ENCODE data around the gene SETD7. TPM values are rescaled to one million over a fixed set of nuclear protein-coding genes. Genes with fewer than 3 reads are reported as not detected.
A peak's percentile ranks its signal among the peaks of the same experiment; 100 is the strongest.
"Not testable (repeated sequence)": the region's sequence is repeated elsewhere in the genome, so short reads cannot be mapped to it uniquely, and the experiment has no call there.

The SETD7 gene
- polyA plus RNA-seq, 4 donors = 2.7 to 17.1 (median 3.4) TPM

DNA sequence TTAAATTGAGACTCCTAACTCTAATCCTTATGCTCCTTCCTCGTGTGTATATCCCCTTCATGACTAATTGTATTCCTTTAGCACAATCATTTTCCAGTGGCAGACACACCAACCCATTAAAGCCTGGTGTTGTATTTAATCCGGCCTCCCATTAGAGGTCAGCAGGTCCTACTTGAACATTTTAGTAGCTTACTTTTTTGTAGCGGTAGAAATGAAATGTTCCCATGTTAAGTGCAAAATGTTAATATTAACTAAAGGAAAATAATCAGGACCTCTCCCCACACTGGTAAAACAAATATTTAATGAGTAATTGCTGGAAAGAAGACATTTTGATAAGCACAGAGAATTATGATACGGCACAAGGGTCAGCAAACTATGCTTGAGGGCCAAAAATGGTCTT lies 98.7 kb downstream of the SETD7 start:
- H3K27ac ChIP-seq (ENCODE audit: low read depth in 1 of 3, low read length in 2 of 3) = no peak overlapping the region
- peaks cover 5 to 24% (median 10%) of the 10 kb centered on the region in 3 donors for H3K4me1 ChIP-seq (ENCODE audit: control insufficient read depth in 3 of 3, insufficient read depth in 2 of 3, low read depth in 1 of 3, low read length in 2 of 3)
- 16 to 54% (median 34%) methylated on average over 4 of the region's 4 CpGs for WGBS, 3 donors

DNA sequence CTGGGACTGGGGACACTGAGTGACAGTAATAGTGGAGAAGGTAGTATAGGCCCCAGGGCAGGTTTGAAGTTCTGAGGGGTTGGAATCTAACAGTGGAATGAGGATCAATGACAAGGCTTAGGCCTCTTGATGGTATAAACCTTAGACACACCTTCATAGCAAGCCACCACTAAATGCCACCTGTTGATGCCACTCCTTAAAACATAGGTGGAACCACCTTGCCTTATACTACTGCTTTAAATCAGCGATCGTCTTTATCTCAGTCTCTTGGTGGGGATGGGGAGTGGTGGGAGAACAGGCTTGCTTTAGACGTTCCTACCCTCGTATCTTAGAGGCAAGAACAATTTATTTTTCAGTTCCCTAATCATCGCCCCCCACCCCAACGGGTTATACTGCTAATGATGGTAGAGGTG lies 100.9 kb downstream of the SETD7 start:
- H3K4me3 ChIP-seq (ENCODE audit: low read depth in 1 of 3, low read length in 3 of 3) = peak overlapping the region; percentile 21 to 98 (median 80)
- peak; percentile 48 to 59 for DNase-seq
- no peaks in the 10 kb centered on the region for H3K9me3 ChIP-seq (ENCODE audit: control insufficient read depth in 2 of 2, insufficient read depth in 1 of 2, low read depth in 1 of 2, low read length in 1 of 2)
- H3K36me3 ChIP-seq (ENCODE audit: control insufficient read depth in 3 of 3, insufficient read depth in 2 of 3, low read depth in 1 of 3, low read length in 3 of 3) = peaks cover 0 to 3% (median 1%) of the 10 kb centered on the region in 3 donors
- WGBS, 3 donors = 16 to 43% (median 25%) methylated on average over 6 of the region's 6 CpGs
- H3K27me3 ChIP-seq (ENCODE audit: control insufficient read depth in 3 of 3, insufficient read depth in 3 of 3, low read length in 3 of 3) = no peaks in the 10 kb centered on the region
- H3K27ac ChIP-seq (ENCODE audit: low read depth in 1 of 3, low read length in 2 of 3) = peak overlapping the region; percentile 44 to 100 (median 97)
- H3K4me1 ChIP-seq (ENCODE audit: control insufficient read depth in 3 of 3, insufficient read depth in 2 of 3, low read depth in 1 of 3, low read length in 2 of 3) = peaks cover 5 to 24% (median 10%) of the 10 kb centered on the region in 3 donors
- FAIRE-seq = no peak

More for the DNA sequence above, 98.7 kb downstream of the SETD7 start:
- Histone ChIP-seq H3K9me3 (ENCODE audit: control insufficient read depth in 2 of 2, insufficient read depth in 1 of 2, low read depth in 1 of 2, low read length in 1 of 2) (no peaks in the 10 kb centered on the region), H3K4me3 (ENCODE audit: low read depth in 1 of 3, low read length in 3 of 3) (no peak overlapping the region), H3K36me3 (ENCODE audit: control insufficient read depth in 3 of 3, insufficient read depth in 2 of 3, low read depth in 1 of 3, low read length in 3 of 3) (peaks cover 0 to 5% (median 3%) of the 10 kb centered on the region in 3 donors), H3K27me3 (ENCODE audit: control insufficient read depth in 3 of 3, insufficient read depth in 3 of 3, low read length in 3 of 3) (no peaks in the 10 kb centered on the region)
- FAIRE-seq (no peak), DNase-seq (peak in 1 of 2 donors; percentile 25)

DNA sequence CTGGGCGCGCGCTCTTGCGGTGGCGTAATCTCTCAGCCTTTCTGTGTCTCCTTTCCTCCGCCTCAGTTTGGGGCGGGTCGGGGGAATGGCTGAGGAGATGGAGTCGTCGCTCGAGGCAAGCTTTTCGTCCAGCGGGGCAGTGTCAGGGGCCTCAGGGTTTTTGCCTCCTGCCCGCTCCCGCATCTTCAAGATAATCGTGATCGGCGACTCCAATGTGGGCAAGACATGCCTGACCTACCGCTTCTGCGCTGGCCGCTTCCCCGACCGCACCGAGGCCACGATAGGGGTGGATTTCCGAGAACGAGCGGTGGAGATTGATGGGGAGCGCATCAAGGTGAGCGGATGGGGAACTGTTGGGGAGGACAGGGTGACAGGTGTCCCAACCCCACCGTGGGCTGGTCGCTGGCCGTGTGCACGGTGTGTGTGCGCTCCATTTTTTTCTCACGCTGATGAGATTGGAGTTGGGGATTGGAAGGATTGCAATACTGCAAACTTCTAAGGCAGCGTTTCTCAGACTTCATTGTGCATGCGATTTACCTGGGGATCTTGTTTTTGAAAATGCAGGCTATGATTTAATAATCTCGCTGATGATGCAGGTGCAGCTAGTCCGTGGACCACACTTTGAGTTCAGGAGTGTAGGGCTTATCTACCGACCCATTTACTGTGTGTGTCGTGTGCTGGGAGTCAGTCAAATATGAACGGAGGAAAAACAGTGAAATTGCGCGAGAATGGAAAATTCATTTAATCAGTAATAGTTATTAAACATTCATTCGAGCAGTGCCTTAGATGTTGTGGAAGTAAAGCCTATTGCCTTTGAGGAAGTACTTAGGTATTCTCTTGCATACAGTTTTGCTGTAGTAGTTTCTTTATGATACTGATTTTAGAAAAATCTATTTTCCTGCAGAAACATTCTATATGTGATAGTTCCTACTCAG lies 101.6 kb downstream of the SETD7 start, which contains the start of gene RAB33B:
RAB33B (plus strand) TSS at position 11 of the 935 bp plus-strand sequence; CDS start at position 86, 75 bp downstream.
- no peak for DNase-seq
- 0 to 1% (median 1%) methylated on average over 46 of the region's 46 CpGs for WGBS, 3 donors
- peaks cover 5 to 24% (median 10%) of the 10 kb centered on the region in 3 donors for H3K4me1 ChIP-seq (ENCODE audit: control insufficient read depth in 3 of 3, insufficient read depth in 2 of 3, low read depth in 1 of 3, low read length in 2 of 3)

GRCh38 chr4:139453371-139454110 lies 102.5 kb downstream of the SETD7 start:
- H3K27me3 ChIP-seq (ENCODE audit: control insufficient read depth in 3 of 3, insufficient read depth in 3 of 3, low read length in 3 of 3) = no peaks in the 10 kb centered on the region
- peaks cover 0 to 5% (median 0%) of the 10 kb centered on the region in 3 donors for H3K36me3 ChIP-seq (ENCODE audit: control insufficient read depth in 3 of 3, insufficient read depth in 2 of 3, low read depth in 1 of 3, low read length in 3 of 3)
- FAIRE-seq (no peak), DNase-seq (peak; percentile 98)
- H3K9me3 ChIP-seq (ENCODE audit: control insufficient read depth in 2 of 2, insufficient read depth in 1 of 2, low read depth in 1 of 2, low read length in 1 of 2) = peaks cover 0 to 7% of the 10 kb centered on the region in 2 donors
- H3K4me1 ChIP-seq (ENCODE audit: control insufficient read depth in 3 of 3, insufficient read depth in 2 of 3, low read depth in 1 of 3, low read length in 2 of 3) = peaks cover 5 to 24% (median 10%) of the 10 kb centered on the region in 3 donors
- H3K4me3 ChIP-seq (ENCODE audit: low read depth in 1 of 3, low read length in 3 of 3) = peak overlapping the region; percentile 80 to 98 (median 95)
- WGBS, 3 donors = 0 to 1% (median 0%) methylated on average over 65 to 76 of the region's 76 CpGs
- peak overlapping the region; percentile 97 to 100 (median 98) for H3K27ac ChIP-seq (ENCODE audit: low read depth in 1 of 3, low read length in 2 of 3)

More for the DNA sequence above, 101.6 kb downstream of the SETD7 start, which contains the start of gene RAB33B:
- Histone ChIP-seq H3K27ac (ENCODE audit: low read depth in 1 of 3, low read length in 2 of 3) (peak within 1 kb of the TSS; percentile 97 to 100 (median 98)), H3K27me3 (ENCODE audit: control insufficient read depth in 3 of 3, insufficient read depth in 3 of 3, low read length in 3 of 3) (no peaks in the 10 kb centered on the region), H3K9me3 (ENCODE audit: control insufficient read depth in 2 of 2, insufficient read depth in 1 of 2, low read depth in 1 of 2, low read length in 1 of 2) (peaks cover 0 to 2% of the 10 kb centered on the region in 2 donors), H3K36me3 (ENCODE audit: control insufficient read depth in 3 of 3, insufficient read depth in 2 of 3, low read depth in 1 of 3, low read length in 3 of 3) (peaks cover 0 to 3% (median 0%) of the 10 kb centered on the region in 3 donors), H3K4me3 (ENCODE audit: low read depth in 1 of 3, low read length in 3 of 3) (peak within 1 kb of the TSS; percentile 80 to 98 (median 95))
- FAIRE-seq = no peak

GRCh38 chr4:139453041-139453370 lies 103.0 kb downstream of the SETD7 start:
- FAIRE-seq (no peak), DNase-seq (peak; percentile 87 to 89)
- peaks cover 0 to 5% (median 0%) of the 10 kb centered on the region in 3 donors for H3K36me3 ChIP-seq (ENCODE audit: control insufficient read depth in 3 of 3, insufficient read depth in 2 of 3, low read depth in 1 of 3, low read length in 3 of 3)
- peak overlapping the region; percentile 97 to 100 (median 98) for H3K27ac ChIP-seq (ENCODE audit: low read depth in 1 of 3, low read length in 2 of 3)
- 1 to 2% (median 1%) methylated on average over 15 of the region's 15 CpGs for WGBS, 3 donors
- peaks cover 0 to 7% of the 10 kb centered on the region in 2 donors for H3K9me3 ChIP-seq (ENCODE audit: control insufficient read depth in 2 of 2, insufficient read depth in 1 of 2, low read depth in 1 of 2, low read length in 1 of 2)
- no peaks in the 10 kb centered on the region for H3K27me3 ChIP-seq (ENCODE audit: control insufficient read depth in 3 of 3, insufficient read depth in 3 of 3, low read length in 3 of 3)
- peak overlapping the region; percentile 80 to 98 (median 95) for H3K4me3 ChIP-seq (ENCODE audit: low read depth in 1 of 3, low read length in 3 of 3)
- peaks cover 5 to 18% (median 8%) of the 10 kb centered on the region in 3 donors for H3K4me1 ChIP-seq (ENCODE audit: control insufficient read depth in 3 of 3, insufficient read depth in 2 of 3, low read depth in 1 of 3, low read length in 2 of 3)

- Histone ChIP-seq H3K27me3 (ENCODE audit: control insufficient read depth in 3 of 3, insufficient read depth in 3 of 3, low read length in 3 of 3) (no peaks in the 10 kb centered on the region), H3K4me1 (ENCODE audit: control insufficient read depth in 3 of 3, insufficient read depth in 2 of 3, low read depth in 1 of 3, low read length in 2 of 3) (peaks cover 5 to 9% (median 7%) of the 10 kb centered on the region in 3 donors), H3K9me3 (ENCODE audit: control insufficient read depth in 2 of 2, insufficient read depth in 1 of 2, low read depth in 1 of 2, low read length in 1 of 2) (peaks cover 0 to 11% of the 10 kb centered on the region in 2 donors), H3K4me3 (ENCODE audit: low read depth in 1 of 3, low read length in 3 of 3) (no peak overlapping the region), H3K36me3 (ENCODE audit: control insufficient read depth in 3 of 3, insufficient read depth in 2 of 3, low read depth in 1 of 3, low read length in 3 of 3) (peaks cover 0 to 5% (median 0%) of the 10 kb centered on the region in 3 donors), H3K27ac (ENCODE audit: low read depth in 1 of 3, low read length in 2 of 3) (peak overlapping the region in 1 of 3 donors; percentile 100)
- no peak for FAIRE-seq
- 59 to 66% (median 65%) methylated on average over 1 of the region's 1 CpG for WGBS, 3 donors
- no peak for DNase-seq
Measured at GRCh38 chr4:139451997-139452396, 104.0 kb downstream of the SETD7 start.

DNA sequence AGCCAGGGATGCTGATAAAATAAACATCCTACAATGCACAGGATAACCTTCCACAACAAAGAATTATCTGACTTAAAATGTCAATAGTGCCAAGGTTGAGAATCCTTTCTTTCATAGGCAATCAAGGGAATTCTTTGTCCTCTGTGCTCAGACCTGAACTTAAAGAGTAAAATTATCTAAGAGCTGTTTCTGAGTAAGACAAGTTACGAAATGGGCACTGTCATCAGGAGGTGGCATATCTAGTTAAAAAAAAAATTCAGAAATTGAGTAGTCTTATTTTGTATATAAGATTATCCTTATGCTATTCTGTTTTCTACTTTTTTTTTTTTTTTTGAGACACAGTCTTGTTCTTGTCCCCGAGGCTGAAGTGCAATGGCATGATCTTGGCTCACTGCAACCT lies 105.4 kb downstream of the SETD7 start:
- WGBS, 3 donors = 95 to 97% (median 97%) methylated on average over 2 of the region's 2 CpGs
- H3K36me3 ChIP-seq (ENCODE audit: control insufficient read depth in 3 of 3, insufficient read depth in 2 of 3, low read depth in 1 of 3, low read length in 3 of 3) = peaks cover 0 to 7% (median 0%) of the 10 kb centered on the region in 3 donors
- peaks cover under 1 to 4% (median 3%) of the 10 kb centered on the region in 3 donors for H3K4me1 ChIP-seq (ENCODE audit: control insufficient read depth in 3 of 3, insufficient read depth in 2 of 3, low read depth in 1 of 3, low read length in 2 of 3)
- DNase-seq (no peak), FAIRE-seq (no peak)
- no peak overlapping the region for H3K27ac ChIP-seq (ENCODE audit: low read depth in 1 of 3, low read length in 2 of 3)
- H3K4me3 ChIP-seq (ENCODE audit: low read depth in 1 of 3, low read length in 3 of 3) = no peak overlapping the region
- H3K9me3 ChIP-seq (ENCODE audit: control insufficient read depth in 2 of 2, insufficient read depth in 1 of 2, low read depth in 1 of 2, low read length in 1 of 2) = peaks cover 0 to 22% of the 10 kb centered on the region in 2 donors
- H3K27me3 ChIP-seq (ENCODE audit: control insufficient read depth in 3 of 3, insufficient read depth in 3 of 3, low read length in 3 of 3) = no peaks in the 10 kb centered on the region

- FAIRE-seq; H3K27me3 ChIP-seq (ENCODE audit: control insufficient read depth in 3 of 3, insufficient read depth in 3 of 3, low read length in 3 of 3); H3K4me1 ChIP-seq (ENCODE audit: control insufficient read depth in 3 of 3, insufficient read depth in 2 of 3, low read depth in 1 of 3, low read length in 2 of 3); H3K4me3 ChIP-seq (ENCODE audit: low read depth in 1 of 3, low read length in 3 of 3); H3K27ac ChIP-seq (ENCODE audit: low read depth in 1 of 3, low read length in 2 of 3): not testable (repeated sequence)
- peaks cover 0 to 37% of the 10 kb centered on the region in 2 donors for H3K9me3 ChIP-seq (ENCODE audit: control insufficient read depth in 2 of 2, insufficient read depth in 1 of 2, low read depth in 1 of 2, low read length in 1 of 2)
- peak; percentile 19 to 38 for DNase-seq
- peaks cover 0 to 12% (median 0%) of the 10 kb centered on the region in 3 donors for H3K36me3 ChIP-seq (ENCODE audit: control insufficient read depth in 3 of 3, insufficient read depth in 2 of 3, low read depth in 1 of 3, low read length in 3 of 3)
- WGBS, 3 donors = 69 to 90% (median 69%) methylated on average over 4 of the region's 4 CpGs
Measured at GRCh38 chr4:139447078-139447477, 108.9 kb downstream of the SETD7 start.
